Activated CD8-positive, alpha-beta memory T cell treated with anti-CD3 and anti-CD28 coated beads for 48 hours (primary cell): ENCODE data around the gene ZNF565.
A peak's percentile ranks its signal among the peaks of the same experiment; 100 is the strongest.
"Not testable (repeated sequence)": the region's sequence is repeated elsewhere in the genome, so short reads cannot be mapped to it uniquely, and the experiment has no call there.

ENCODE experiments used
- DNase-seq, 3 experiments: peaks; one replicate each; pipeline ENCODE4 v3.0.0-alpha.2; 2020; ENCODE audit warnings: low read depth in 2 of 3, low spot score in 2 of 3

The ZNF565 gene

GRCh38 chr19:36151144-36152018 is 63.1 kb downstream of the ZNF565 start:
- no peak for DNase-seq

- no peak for DNase-seq
These were observed 63.9 kb downstream of the ZNF565 start for GRCh38 chr19:36150586-36150985.

GRCh38 chr19:36149673-36150406 is 64.6 kb downstream of the ZNF565 start:
- no peak for DNase-seq

DNA sequence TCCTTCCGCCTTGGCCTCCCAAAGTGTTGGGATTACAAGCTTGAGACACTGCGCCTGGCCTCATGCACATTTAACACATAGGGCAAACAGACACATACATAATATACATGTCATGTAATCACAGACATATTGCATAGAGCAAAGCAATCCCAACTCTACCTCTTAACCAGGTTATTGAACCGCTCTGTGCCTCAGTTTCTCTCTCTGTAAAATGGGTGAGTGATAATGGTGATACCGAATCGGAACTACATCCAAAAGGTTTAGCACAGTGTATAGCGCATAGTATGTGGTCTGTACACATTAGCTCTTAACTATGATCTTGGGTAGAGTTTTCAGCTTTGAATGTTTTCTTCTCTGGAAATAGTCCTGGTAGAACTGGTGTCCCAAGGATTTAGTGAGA is 69.8 kb downstream of the ZNF565 start:
- no peak for DNase-seq

DNA sequence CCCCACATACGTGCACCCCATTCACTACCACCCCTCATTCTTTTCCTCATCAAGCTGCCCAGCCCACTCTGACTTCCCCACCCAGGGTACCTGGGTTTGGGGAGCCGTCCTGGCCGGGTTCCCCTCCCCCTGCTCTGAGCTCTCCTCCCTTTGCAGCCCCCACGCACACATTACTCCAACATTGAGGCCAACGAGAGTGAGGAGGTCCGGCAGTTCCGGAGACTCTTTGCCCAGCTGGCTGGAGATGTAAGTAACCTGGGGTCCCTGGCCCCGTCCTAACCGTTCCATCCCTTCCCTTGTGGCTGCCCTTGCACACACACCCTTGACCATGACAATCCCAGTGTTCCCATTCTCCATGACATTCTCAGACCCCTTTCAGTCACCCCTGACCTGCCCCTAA is 72.0 kb downstream of the ZNF565 start:
- no peak for DNase-seq

GRCh38 chr19:36142046-36142445 is 72.4 kb downstream of the ZNF565 start:
- DNase-seq: no peak

GRCh38 chr19:36141039-36141927 is 73.2 kb downstream of the ZNF565 start:
- peak; percentile 79 to 95 (median 94) for DNase-seq

DNA sequence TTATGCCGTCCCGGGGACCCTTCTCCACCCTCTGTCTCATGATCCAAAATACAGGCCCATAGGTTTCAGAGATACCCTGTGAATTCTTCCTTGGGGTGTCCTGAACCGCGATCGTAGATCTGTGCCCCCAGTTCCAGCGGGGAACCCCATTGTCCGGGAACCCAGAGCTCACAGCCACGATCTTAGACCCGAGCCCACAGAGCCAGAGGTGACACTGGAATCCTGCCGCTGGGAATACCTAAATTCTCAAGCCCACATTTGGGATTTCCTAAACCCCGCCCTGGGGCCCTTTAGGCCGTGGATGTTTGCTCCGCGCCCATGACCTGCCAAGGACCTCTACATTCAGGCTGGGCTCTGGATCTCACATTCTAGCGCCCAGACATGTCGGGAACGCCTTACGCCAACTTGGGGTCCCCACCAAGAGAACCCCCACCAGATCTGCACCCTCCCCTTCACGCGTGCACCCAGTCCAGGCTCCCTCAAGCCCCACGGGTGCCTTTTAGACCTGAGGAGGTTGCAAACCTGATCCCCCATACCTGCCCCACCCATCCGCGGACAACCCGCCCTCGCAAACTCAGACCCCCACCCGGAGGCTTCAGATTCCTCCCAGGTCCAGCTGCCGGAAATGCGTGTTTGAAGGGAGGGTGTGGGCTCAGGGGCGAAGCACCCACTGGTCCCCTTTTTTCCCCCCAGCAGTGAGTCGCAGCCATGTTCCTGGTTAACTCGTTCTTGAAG is 74.0 kb downstream of the ZNF565 start:
- DNase-seq: peak; percentile 7 to 33 (median 20)

GRCh38 chr19:36139473-36140303 is 74.8 kb downstream of the ZNF565 start, which contains the start of gene CAPNS1:
Gene CAPNS1, plus strand, starts transcription at chr19:36140066. Its CDS starts 946 bp downstream, at chr19:36141012.
- peak; percentile 86 to 93 (median 86) for DNase-seq

GRCh38 chr19:36139120-36139472 is 75.4 kb downstream of the ZNF565 start:
- no peak for DNase-seq

DNA sequence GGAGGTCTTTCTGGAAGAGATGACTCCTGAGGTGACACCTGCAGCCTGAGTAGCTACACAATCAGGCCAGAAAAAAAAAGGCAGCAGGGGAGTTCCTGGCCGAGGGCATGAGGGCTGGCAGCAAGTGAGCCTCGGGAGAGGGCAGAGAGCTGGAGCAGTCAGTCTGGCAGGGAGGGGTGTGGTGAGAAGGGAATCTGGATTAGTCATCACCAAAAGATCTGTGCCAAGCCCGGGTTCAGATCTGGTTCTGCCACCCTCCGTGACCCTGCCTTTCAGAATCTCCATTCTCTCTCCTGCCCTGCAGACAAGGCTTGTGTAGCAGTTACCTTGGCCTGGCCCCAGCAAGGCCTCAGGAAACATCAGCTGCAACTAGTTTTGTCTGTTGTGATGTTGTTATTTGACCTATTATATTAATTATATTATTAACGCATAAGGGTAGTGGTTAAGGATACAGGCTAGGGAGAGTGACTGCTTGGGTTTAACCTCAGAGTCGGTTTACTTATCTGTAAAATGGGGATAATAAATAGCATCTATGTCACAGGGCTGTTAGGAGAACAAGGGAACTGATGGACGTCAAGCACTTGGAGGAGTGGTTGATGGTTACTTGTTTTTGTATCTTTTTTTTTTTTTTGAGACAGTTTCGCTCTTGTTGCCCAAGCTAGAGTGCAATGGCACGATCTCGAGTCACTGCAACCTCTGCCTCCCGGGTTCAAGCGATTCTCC is 77.3 kb downstream of the ZNF565 start:
- no peak for DNase-seq

GRCh38 chr19:36134867-36135266 is 79.6 kb downstream of the ZNF565 start:
- DNase-seq: not testable (repeated sequence)
